Endodermal cell (in vitro differentiated cells): ENCODE measurements around the gene SNX5. TPM values are rescaled to one million over a fixed set of nuclear protein-coding genes. Genes with fewer than 3 reads are reported as not detected.

Experiments
- DNase-seq: peaks from one replicate; pipeline ENCODE4 v3.0.0-alpha.2; 2017
- H3K27ac ChIP-seq: 2 replicates; pipeline ENCODE4 v1.5.1; 2013; ENCODE audit warnings: mild to moderate bottlenecking, low read depth, low read length, moderate library complexity
- H3K27me3 ChIP-seq: 2 replicates; pipeline ENCODE4 v1.6.1; 2013; ENCODE audit warnings: mild to moderate bottlenecking, low read length, moderate library complexity; ENCODE audit not compliant: insufficient read depth, control insufficient read depth, poor library complexity, severe bottlenecking
- H3K36me3 ChIP-seq: 2 replicates; pipeline ENCODE4 v1.7.0; 2013; ENCODE audit warnings: mild to moderate bottlenecking, low read length, moderate library complexity; ENCODE audit not compliant: control insufficient read depth, insufficient read depth
- H3K4me1 ChIP-seq: one replicate; pipeline ENCODE4 v1.7.0; 2013; ENCODE audit warnings: low read length; ENCODE audit not compliant: control insufficient read depth, insufficient read depth
- H3K4me3 ChIP-seq: 2 replicates; pipeline ENCODE4 v1.5.1; 2013; ENCODE audit warnings: mild to moderate bottlenecking, low read length, moderate library complexity
- H3K9ac ChIP-seq: 2 replicates; pipeline ENCODE4 v1.6.1; 2013; ENCODE audit warnings: mild to moderate bottlenecking, low read length, moderate library complexity; ENCODE audit not compliant: poor library complexity, severe bottlenecking; ENCODE audit errors: extremely low read depth
- H3K9me3 ChIP-seq: 2 replicates; pipeline ENCODE4 v1.6.1; 2013; ENCODE audit warnings: mild to moderate bottlenecking, low read length, moderate library complexity; ENCODE audit not compliant: control insufficient read depth
- H3K27ac Mint-ChIP-seq: 2 replicates; pipeline ENCODE4 v1.8.0; 2020; ENCODE audit warnings: mixed read lengths
- H3K27me3 Mint-ChIP-seq: 2 replicates; pipeline ENCODE4 v1.8.0; 2021; ENCODE audit warnings: mild to moderate bottlenecking, mixed read lengths; ENCODE audit not compliant: insufficient read depth
- H3K36me3 Mint-ChIP-seq: 2 replicates; pipeline ENCODE4 v1.8.0; 2020; ENCODE audit warnings: low read depth, mixed read lengths
- H3K4me1 Mint-ChIP-seq: 2 replicates; pipeline ENCODE4 v1.8.0; 2020; ENCODE audit warnings: mixed read lengths
- H3K4me3 Mint-ChIP-seq: 2 replicates; pipeline ENCODE4 v1.8.0; 2020; ENCODE audit warnings: mild to moderate bottlenecking, moderate library complexity, mixed read lengths
- H3K9me3 Mint-ChIP-seq: 2 replicates; pipeline ENCODE4 v1.8.0; 2020; ENCODE audit warnings: mild to moderate bottlenecking, mixed read lengths
- WGBS, 2 experiments: methylation state at CpG; one replicate each; pipeline versions ENCODE4 v1.1.5 to v1.1.7; 2013; ENCODE audit warnings: missing lambda C conversion rate in 2 of 2, mixed read lengths in 1 of 2; ENCODE audit not compliant: insufficient coverage in 1 of 2, insufficient read length in 1 of 2; 5-methylcytosine and 5-hydroxymethylcytosine counted together
- total RNA-seq, 2 donors: library from RNA; stranded (reverse); fragmentation: NEBNext Ultra II Directional in 1 of 2; extraction: Animal tissue kit (Norgen Biotek cat#: 25700) in 1 of 2; gene quantifications; 2 replicates in 1 of 2; 3 replicates in 1 of 2; pipeline ENCODE4 v1.2.1, GENCODE V29; 2021
- TF ChIP-seq, protein P1 (sequence below): fragments of 200-600 bp; sonication (generic); conservative IDR thresholded peaks from 2 replicates; pipeline ENCODE4 v1.5.0; 2021; ENCODE audit warnings: antibody characterized with exemption, mild to moderate bottlenecking

Gene SNX5
- total RNA-seq, 2 donors from 2014 or later: 170 to 171 TPM

DNA sequence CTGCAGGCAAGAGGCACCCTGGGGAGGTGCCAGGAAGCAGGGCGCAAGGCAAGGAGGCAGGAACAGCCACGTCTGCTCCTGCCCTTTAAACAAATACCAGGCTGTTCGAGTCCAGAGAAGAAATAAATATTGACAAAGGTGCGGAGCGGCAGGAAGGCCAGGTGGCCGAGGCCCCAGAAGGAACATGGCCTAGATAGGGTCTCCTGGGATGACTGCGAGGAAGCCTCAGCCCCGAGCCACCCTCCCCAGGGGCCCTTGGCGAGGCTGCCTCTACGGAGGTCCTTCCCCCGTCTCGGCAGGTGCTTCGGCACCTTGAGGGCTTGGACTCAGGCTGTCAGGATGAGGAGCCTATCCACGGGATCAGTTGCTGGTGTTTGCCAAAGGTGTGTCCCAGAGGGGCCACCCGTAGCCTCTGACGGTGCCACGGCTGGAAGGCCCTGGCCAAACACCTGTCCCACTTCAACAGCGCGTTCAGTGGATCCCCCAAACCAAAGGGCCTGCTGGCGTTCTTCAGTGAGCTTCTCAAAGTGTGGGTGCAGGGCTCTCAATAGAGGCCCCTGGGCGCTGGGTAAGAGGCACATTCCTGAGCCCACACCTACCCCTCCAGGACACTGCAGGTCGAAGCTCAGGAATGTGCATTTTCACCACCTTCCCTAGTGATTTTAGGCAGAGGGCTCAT, 39.8 kb downstream of the SNX5 start:
- no peak overlapping the region for H3K4me3 ChIP-seq
- H3K4me3 Mint-ChIP-seq: no peak overlapping the region
- WGBS, 2 experiments: 86 to 88% methylated on average over 15 to 22 of the region's 22 CpGs
- TF ChIP-seq, protein P1, sequence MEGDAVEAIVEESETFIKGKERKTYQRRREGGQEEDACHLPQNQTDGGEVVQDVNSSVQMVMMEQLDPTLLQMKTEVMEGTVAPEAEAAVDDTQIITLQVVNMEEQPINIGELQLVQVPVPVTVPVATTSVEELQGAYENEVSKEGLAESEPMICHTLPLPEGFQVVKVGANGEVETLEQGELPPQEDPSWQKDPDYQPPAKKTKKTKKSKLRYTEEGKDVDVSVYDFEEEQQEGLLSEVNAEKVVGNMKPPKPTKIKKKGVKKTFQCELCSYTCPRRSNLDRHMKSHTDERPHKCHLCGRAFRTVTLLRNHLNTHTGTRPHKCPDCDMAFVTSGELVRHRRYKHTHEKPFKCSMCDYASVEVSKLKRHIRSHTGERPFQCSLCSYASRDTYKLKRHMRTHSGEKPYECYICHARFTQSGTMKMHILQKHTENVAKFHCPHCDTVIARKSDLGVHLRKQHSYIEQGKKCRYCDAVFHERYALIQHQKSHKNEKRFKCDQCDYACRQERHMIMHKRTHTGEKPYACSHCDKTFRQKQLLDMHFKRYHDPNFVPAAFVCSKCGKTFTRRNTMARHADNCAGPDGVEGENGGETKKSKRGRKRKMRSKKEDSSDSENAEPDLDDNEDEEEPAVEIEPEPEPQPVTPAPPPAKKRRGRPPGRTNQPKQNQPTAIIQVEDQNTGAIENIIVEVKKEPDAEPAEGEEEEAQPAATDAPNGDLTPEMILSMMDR: no peak
- H3K36me3 Mint-ChIP-seq: no peaks in the 10 kb centered on the region
- peaks cover 41% of the 10 kb centered on the region for H3K4me1 Mint-ChIP-seq
- no peak overlapping the region for H3K27ac ChIP-seq
- H3K9me3 Mint-ChIP-seq: peaks cover 5% of the 10 kb centered on the region
- no peak overlapping the region for H3K9ac ChIP-seq
- peaks cover 3% of the 10 kb centered on the region for H3K27me3 Mint-ChIP-seq
- H3K27me3 ChIP-seq: no peaks in the 10 kb centered on the region
- H3K27ac Mint-ChIP-seq: peak overlapping the region; percentile 48
- DNase-seq: peak; percentile 68
- H3K9me3 ChIP-seq: peaks cover 6% of the 10 kb centered on the region
- H3K4me1 ChIP-seq: peaks cover 15% of the 10 kb centered on the region
- no peaks in the 10 kb centered on the region for H3K36me3 ChIP-seq

- DNase-seq: no peak
- 88 to 94% methylated on average over 7 of the region's 7 CpGs for WGBS, 2 experiments
- H3K27me3 ChIP-seq: no peaks in the 10 kb centered on the region
- Mint-ChIP-seq H3K4me3 (no peak overlapping the region), H3K27me3 (peaks cover 3% of the 10 kb centered on the region), H3K4me1 (peaks cover 39% of the 10 kb centered on the region), H3K9me3 (peaks cover 5% of the 10 kb centered on the region), H3K27ac (no peak overlapping the region), H3K36me3 (no peaks in the 10 kb centered on the region)
- TF ChIP-seq, protein P1: no peak
- no peaks in the 10 kb centered on the region for H3K36me3 ChIP-seq
- peaks cover 11% of the 10 kb centered on the region for H3K4me1 ChIP-seq
- peaks cover 6% of the 10 kb centered on the region for H3K9me3 ChIP-seq
- no peak overlapping the region for H3K9ac ChIP-seq
- H3K4me3 ChIP-seq: no peak overlapping the region
- no peak overlapping the region for H3K27ac ChIP-seq
Measured at GRCh38 chr20:17928211-17928611, 40.4 kb downstream of the SNX5 start.

DNA sequence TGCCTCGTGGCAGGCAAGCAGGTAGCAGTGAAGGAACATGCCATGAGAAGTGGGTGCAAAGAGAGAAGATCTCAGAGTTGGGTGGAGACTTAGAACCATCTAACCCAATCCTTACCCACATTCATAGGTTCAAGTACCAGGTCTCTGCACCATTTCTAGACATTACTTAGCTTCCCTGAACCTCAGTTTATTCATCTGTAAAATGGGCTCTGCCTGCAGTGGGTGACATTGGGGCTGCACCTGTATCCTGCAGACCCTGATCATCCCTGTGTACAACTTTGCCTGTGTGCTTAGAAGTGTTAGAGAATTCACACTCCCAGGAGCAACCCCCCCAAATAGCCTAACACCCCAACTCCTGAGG, 42.7 kb downstream of the SNX5 start:
- no peak for DNase-seq
- no peaks in the 10 kb centered on the region for H3K36me3 Mint-ChIP-seq
- TF ChIP-seq, protein P1: no peak
- peak overlapping the region; percentile 50 for H3K27ac Mint-ChIP-seq
- Histone ChIP-seq H3K4me1 (peaks cover 11% of the 10 kb centered on the region), H3K9ac (no peak overlapping the region), H3K4me3 (no peak overlapping the region), H3K36me3 (no peaks in the 10 kb centered on the region), H3K27me3 (no peaks in the 10 kb centered on the region), H3K9me3 (peaks cover under 1% of the 10 kb centered on the region), H3K27ac (no peak overlapping the region)
- no peaks in the 10 kb centered on the region for H3K9me3 Mint-ChIP-seq
- H3K27me3 Mint-ChIP-seq: no peaks in the 10 kb centered on the region
- H3K4me1 Mint-ChIP-seq: peaks cover 39% of the 10 kb centered on the region
- no peak overlapping the region for H3K4me3 Mint-ChIP-seq
- WGBS, 2 experiments: 91% methylated on average over 1 of the region's 1 CpG; no CpG with 5 or more reads in 1 of the 2 experiments
